ENCODE results near the gene FBXO42.

The FBXO42 gene

GRCh38 chr1:16385659-16386453, 33.6 kb upstream of the FBXO42 start:
- Histone ChIP-seq H3K36me3 (ENCODE audit: control insufficient read depth, insufficient read depth, low read length) (no peaks in the 10 kb centered on the region), H3K9ac (ENCODE audit: low read length) (no peak overlapping the region), H3K9me3 (ENCODE audit: control insufficient read depth, low read length) (no peaks in the 10 kb centered on the region), H3K27me3 (ENCODE audit: control insufficient read depth, insufficient read depth, low read length) (no peaks in the 10 kb centered on the region), H3K4me3 (ENCODE audit: low read length) (no peak overlapping the region), H3K4me1 (ENCODE audit: control insufficient read depth, insufficient read depth, low read length) (peaks cover 28% of the 10 kb centered on the region)

DNA sequence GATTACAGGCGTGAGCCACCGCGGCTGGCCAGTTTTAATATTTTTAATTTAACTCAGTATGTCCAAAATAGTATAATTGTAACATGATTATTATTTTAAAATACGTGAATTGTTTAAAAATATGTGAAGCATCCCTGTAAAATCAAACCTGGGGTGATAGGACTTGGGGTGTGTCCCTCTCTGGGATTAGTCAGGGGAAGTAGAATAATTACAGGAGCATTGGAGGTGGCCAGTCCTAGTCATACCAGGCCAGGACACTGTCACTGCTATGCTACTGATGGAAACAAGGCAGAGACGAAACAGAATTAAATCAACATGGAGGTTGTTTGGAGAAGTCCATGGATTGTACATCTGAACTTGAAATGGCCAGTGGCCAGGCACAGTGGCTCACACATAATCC, 31.6 kb upstream of the FBXO42 start:
- Histone ChIP-seq H3K4me1 (ENCODE audit: control insufficient read depth, insufficient read depth, low read length) (peaks cover 34% of the 10 kb centered on the region), H3K36me3 (ENCODE audit: control insufficient read depth, insufficient read depth, low read length) (no peaks in the 10 kb centered on the region), H3K9me3 (ENCODE audit: control insufficient read depth, low read length) (no peaks in the 10 kb centered on the region), H3K27me3 (ENCODE audit: control insufficient read depth, insufficient read depth, low read length) (no peaks in the 10 kb centered on the region), H3K9ac (ENCODE audit: low read length) (no peak overlapping the region), H3K4me3 (ENCODE audit: low read length) (no peak overlapping the region)

GRCh38 chr1:16380868-16381267, 28.6 kb upstream of the FBXO42 start:
- H3K4me1 ChIP-seq (ENCODE audit: control insufficient read depth, insufficient read depth, low read length), result peaks cover 28% of the 10 kb centered on the region
- H3K27me3 ChIP-seq (ENCODE audit: control insufficient read depth, insufficient read depth, low read length), result no peaks in the 10 kb centered on the region
- no peak overlapping the region for H3K9ac ChIP-seq (ENCODE audit: low read length)
- H3K4me3 ChIP-seq (ENCODE audit: low read length), result no peak overlapping the region
- no peaks in the 10 kb centered on the region for H3K36me3 ChIP-seq (ENCODE audit: control insufficient read depth, insufficient read depth, low read length)
- no peaks in the 10 kb centered on the region for H3K9me3 ChIP-seq (ENCODE audit: control insufficient read depth, low read length)

DNA sequence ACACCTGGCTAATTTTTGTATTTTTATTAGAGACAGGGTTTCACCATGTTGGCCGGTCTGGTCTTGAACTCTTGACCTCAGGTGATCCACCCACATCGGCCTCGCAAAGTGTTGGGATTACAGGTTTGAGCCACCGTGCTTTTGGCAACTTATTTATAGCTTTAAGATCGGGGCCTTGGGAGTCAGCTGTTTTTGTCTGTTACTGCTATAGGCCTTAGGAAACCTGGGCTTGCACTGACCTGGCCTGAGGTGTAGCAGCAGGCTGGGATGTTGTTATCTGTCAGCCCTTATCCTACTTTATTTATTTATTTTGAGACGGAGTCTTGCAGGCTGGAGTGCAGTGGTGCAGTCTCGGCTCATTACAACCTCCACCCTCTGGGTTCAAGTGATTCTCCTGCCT, 26.2 kb upstream of the FBXO42 start:
- H3K4me1 ChIP-seq (ENCODE audit: control insufficient read depth, insufficient read depth, low read length), result peaks cover 26% of the 10 kb centered on the region
- no peak overlapping the region for H3K4me3 ChIP-seq (ENCODE audit: low read length)
- H3K9me3 ChIP-seq (ENCODE audit: control insufficient read depth, low read length), result no peaks in the 10 kb centered on the region
- no peak overlapping the region for H3K9ac ChIP-seq (ENCODE audit: low read length)
- H3K36me3 ChIP-seq (ENCODE audit: control insufficient read depth, insufficient read depth, low read length), result no peaks in the 10 kb centered on the region
- no peaks in the 10 kb centered on the region for H3K27me3 ChIP-seq (ENCODE audit: control insufficient read depth, insufficient read depth, low read length)

- H3K4me3 ChIP-seq (ENCODE audit: low read length), result no peak overlapping the region
- H3K4me1 ChIP-seq (ENCODE audit: control insufficient read depth, insufficient read depth, low read length), result peaks cover 33% of the 10 kb centered on the region
Measured at GRCh38 chr1:16376971-16377370, 24.7 kb upstream of the FBXO42 start.

GRCh38 chr1:16375521-16376340, 23.5 kb upstream of the FBXO42 start:
- Histone ChIP-seq H3K4me1 (ENCODE audit: control insufficient read depth, insufficient read depth, low read length) (peaks cover 33% of the 10 kb centered on the region), H3K9ac (ENCODE audit: low read length) (peak overlapping the region; percentile 2), H3K27me3 (ENCODE audit: control insufficient read depth, insufficient read depth, low read length) (no peaks in the 10 kb centered on the region), H3K4me3 (ENCODE audit: low read length) (no peak overlapping the region), H3K36me3 (ENCODE audit: control insufficient read depth, insufficient read depth, low read length) (no peaks in the 10 kb centered on the region), H3K9me3 (ENCODE audit: control insufficient read depth, low read length) (no peaks in the 10 kb centered on the region)

More at GRCh38 chr1:16376971-16377370, 24.7 kb upstream of the FBXO42 start:
- H3K27me3 ChIP-seq (ENCODE audit: control insufficient read depth, insufficient read depth, low read length), result no peaks in the 10 kb centered on the region
- no peaks in the 10 kb centered on the region for H3K9me3 ChIP-seq (ENCODE audit: control insufficient read depth, low read length)
- no peak overlapping the region for H3K9ac ChIP-seq (ENCODE audit: low read length)
- no peaks in the 10 kb centered on the region for H3K36me3 ChIP-seq (ENCODE audit: control insufficient read depth, insufficient read depth, low read length)

DNA sequence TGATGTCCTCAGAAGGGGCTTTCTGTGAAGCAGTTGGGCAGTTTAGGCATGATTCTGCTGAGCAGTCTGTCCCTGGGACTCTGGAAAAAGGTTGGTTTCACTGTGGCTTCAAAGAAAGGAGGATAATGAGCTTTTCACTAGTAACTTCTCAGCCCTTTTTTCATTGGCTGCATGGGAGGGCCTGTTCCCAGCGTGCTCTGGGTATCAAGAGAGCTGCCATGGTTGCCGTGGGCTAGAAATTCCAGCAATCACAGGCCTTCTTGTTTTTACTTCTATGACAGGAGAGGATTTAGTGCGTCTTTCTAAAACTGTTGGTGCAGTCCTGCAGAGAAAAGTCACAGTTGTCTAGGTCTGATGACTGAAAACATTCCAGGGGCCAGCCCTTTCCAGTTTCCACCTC, 22.0 kb upstream of the FBXO42 start:
- H3K4me1 ChIP-seq (ENCODE audit: control insufficient read depth, insufficient read depth, low read length), result peaks cover 30% of the 10 kb centered on the region
- no peak overlapping the region for H3K4me3 ChIP-seq (ENCODE audit: low read length)
- no peak overlapping the region for H3K9ac ChIP-seq (ENCODE audit: low read length)
- no peaks in the 10 kb centered on the region for H3K36me3 ChIP-seq (ENCODE audit: control insufficient read depth, insufficient read depth, low read length)
- no peaks in the 10 kb centered on the region for H3K27me3 ChIP-seq (ENCODE audit: control insufficient read depth, insufficient read depth, low read length)
- H3K9me3 ChIP-seq (ENCODE audit: control insufficient read depth, low read length), result no peaks in the 10 kb centered on the region

DNA sequence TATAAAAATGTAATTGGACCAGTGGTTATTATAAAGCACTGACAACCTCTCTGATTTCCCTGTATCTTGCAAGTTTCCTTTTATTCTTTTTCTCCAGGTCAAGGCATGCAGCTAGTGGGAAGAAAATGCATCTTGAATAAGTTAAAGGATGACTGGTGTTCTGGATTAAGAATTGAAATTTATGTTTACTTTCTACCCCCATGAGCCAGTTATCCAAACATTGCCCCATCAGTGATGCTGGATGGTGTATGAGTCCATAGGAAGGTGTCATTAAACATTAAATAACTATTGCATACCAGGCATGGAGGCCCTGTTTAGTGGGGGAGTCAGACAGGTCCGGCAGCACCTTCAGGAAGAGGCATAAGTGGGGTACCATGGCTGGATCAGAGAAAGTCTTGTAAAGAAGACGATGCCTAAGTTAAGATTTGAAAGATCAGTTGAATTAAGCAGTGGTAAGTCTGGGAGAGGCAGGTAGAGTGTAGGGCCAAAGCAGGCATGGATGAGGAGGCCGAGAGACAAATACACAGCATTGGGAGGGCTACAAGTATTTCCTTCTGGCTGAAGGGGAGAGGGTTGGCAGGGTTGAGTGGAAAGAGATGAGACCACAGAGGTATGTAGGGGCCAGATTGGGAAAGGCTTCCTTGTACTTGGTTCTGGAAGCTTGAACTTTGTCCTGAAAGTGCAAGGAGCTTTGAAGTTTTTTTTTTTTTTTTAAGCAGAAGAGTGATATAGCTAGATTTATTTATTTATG, 20.4 kb upstream of the FBXO42 start:
- Histone ChIP-seq H3K4me1 (ENCODE audit: control insufficient read depth, insufficient read depth, low read length) (peaks cover 27% of the 10 kb centered on the region), H3K4me3 (ENCODE audit: low read length) (no peak overlapping the region), H3K9ac (ENCODE audit: low read length) (peak overlapping the region; percentile 31), H3K9me3 (ENCODE audit: control insufficient read depth, low read length) (no peaks in the 10 kb centered on the region), H3K36me3 (ENCODE audit: control insufficient read depth, insufficient read depth, low read length) (no peaks in the 10 kb centered on the region), H3K27me3 (ENCODE audit: control insufficient read depth, insufficient read depth, low read length) (no peaks in the 10 kb centered on the region)

GRCh38 chr1:16371725-16372124, 19.4 kb upstream of the FBXO42 start:
- no peaks in the 10 kb centered on the region for H3K9me3 ChIP-seq (ENCODE audit: control insufficient read depth, low read length)
- H3K27me3 ChIP-seq (ENCODE audit: control insufficient read depth, insufficient read depth, low read length), result no peaks in the 10 kb centered on the region
- H3K36me3 ChIP-seq (ENCODE audit: control insufficient read depth, insufficient read depth, low read length), result no peaks in the 10 kb centered on the region
- H3K4me3 ChIP-seq (ENCODE audit: low read length), result no peak overlapping the region
- H3K4me1 ChIP-seq (ENCODE audit: control insufficient read depth, insufficient read depth, low read length), result peaks cover 27% of the 10 kb centered on the region
- H3K9ac ChIP-seq (ENCODE audit: low read length), result no peak overlapping the region

DNA sequence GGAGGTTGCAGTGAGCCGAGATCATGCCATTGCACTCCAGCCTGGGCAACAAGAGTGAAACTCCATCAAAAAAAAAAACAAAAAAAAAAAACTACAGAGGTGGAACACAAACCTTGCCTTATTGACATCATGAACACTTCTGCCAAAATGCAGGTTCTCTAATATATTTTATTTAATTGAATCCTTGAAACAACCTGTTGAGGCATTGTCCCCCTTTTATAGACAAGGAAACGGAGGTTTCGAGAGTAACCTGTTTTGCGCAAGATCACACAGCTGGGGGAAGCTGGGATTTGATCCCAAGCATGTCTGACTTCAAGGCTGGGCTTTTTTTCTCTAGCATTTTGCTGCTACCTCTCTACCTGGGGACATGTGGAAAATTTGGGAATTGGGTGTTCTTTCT, 17.5 kb upstream of the FBXO42 start:
- no peaks in the 10 kb centered on the region for H3K36me3 ChIP-seq (ENCODE audit: control insufficient read depth, insufficient read depth, low read length)
- H3K27me3 ChIP-seq (ENCODE audit: control insufficient read depth, insufficient read depth, low read length), result no peaks in the 10 kb centered on the region
- H3K4me1 ChIP-seq (ENCODE audit: control insufficient read depth, insufficient read depth, low read length), result peaks cover 21% of the 10 kb centered on the region
- no peak overlapping the region for H3K9ac ChIP-seq (ENCODE audit: low read length)
- H3K9me3 ChIP-seq (ENCODE audit: control insufficient read depth, low read length), result no peaks in the 10 kb centered on the region
- no peak overlapping the region for H3K4me3 ChIP-seq (ENCODE audit: low read length)

- Histone ChIP-seq H3K27me3 (ENCODE audit: control insufficient read depth, insufficient read depth, low read length) (no peaks in the 10 kb centered on the region), H3K4me1 (ENCODE audit: control insufficient read depth, insufficient read depth, low read length) (peaks cover 14% of the 10 kb centered on the region), H3K4me3 (ENCODE audit: low read length) (peak overlapping the region; percentile 53), H3K36me3 (ENCODE audit: control insufficient read depth, insufficient read depth, low read length) (no peaks in the 10 kb centered on the region), H3K9me3 (ENCODE audit: control insufficient read depth, low read length) (no peaks in the 10 kb centered on the region), H3K9ac (ENCODE audit: low read length) (peak overlapping the region; percentile 92)
Measured at GRCh38 chr1:16367968-16368890, 15.9 kb upstream of the FBXO42 start.
